PFSK-1 (cell line): Measurements from ENCODE around the gene CLEC1B.

Source experiments
- FOXP2 ChIP-seq: optimal IDR thresholded peaks from 2 replicates; pipeline ENCODE3; 2011; ENCODE audit warnings: borderline replicate concordance, control low read depth, inconsistent platforms; ENCODE audit not compliant: insufficient read depth; ENCODE audit errors: extremely low read length, extremely low read depth
- POLR2AphosphoS5 ChIP-seq: IDR thresholded peaks from 2 replicates; pipeline ENCODE4 v1.6.1; 2012; ENCODE audit warnings: low read depth, mild to moderate bottlenecking, control low read depth, low read length, moderate library complexity
- SIN3A ChIP-seq: IDR thresholded peaks from 2 replicates; pipeline ENCODE4 v1.6.1; 2012; ENCODE audit warnings: mild to moderate bottlenecking, low read length, moderate library complexity, borderline replicate concordance; ENCODE audit not compliant: insufficient read depth
- TAF1 ChIP-seq: IDR thresholded peaks from 2 replicates; pipeline ENCODE4 v1.6.1; 2012; ENCODE audit warnings: low read length, control low read depth, borderline replicate concordance; ENCODE audit not compliant: insufficient read depth
- TF ChIP-seq, protein P1 (sequence below), 2 experiments: IDR thresholded peaks; 2 replicates each; pipeline versions ENCODE4 v1.6.1 to v1.8.0; 2011 to 2012; ENCODE audit warnings: low read depth in 2 of 2, low read length in 2 of 2, control low read depth in 1 of 2, inconsistent platforms in 1 of 2, mild to moderate bottlenecking in 1 of 2, moderate library complexity in 1 of 2; ENCODE audit not compliant: insufficient read depth in 1 of 2

Gene CLEC1B

DNA sequence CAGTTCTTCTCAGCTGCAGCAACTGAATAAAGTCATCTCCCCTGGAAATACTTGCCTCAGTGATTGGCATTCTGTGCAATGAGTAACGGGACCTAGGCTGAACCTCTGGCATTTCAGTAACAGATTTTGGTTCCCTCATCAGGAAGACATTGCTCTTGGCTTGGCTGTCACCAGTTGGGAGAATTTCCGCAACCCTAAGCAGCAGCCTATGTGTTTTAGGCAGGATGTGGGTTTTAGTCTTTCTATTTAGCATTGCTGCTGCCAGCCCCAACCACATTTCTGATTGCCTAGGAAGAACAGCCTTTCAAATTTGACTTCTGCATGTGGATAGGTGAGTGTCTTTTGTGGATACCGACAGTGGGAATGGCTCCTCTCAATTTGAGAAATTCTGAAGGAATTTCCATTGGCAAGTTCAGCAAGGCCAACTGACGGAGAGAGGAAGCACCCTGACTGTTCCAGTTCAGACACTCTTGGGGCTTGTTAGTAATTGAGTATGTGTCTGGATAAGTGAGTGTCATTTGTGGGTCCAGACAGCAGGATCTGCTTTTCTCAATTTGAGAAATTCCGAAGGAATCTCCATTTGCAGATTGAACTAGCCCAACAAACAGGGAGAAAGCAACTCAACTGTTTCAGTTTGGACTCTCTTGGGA, 47.8 kb downstream of the CLEC1B start:
- TF ChIP-seq FOXP2 (no peak), SIN3A (no peak), POLR2AphosphoS5 (no peak), TAF1 (no peak)
- TF ChIP-seq, protein P1, sequence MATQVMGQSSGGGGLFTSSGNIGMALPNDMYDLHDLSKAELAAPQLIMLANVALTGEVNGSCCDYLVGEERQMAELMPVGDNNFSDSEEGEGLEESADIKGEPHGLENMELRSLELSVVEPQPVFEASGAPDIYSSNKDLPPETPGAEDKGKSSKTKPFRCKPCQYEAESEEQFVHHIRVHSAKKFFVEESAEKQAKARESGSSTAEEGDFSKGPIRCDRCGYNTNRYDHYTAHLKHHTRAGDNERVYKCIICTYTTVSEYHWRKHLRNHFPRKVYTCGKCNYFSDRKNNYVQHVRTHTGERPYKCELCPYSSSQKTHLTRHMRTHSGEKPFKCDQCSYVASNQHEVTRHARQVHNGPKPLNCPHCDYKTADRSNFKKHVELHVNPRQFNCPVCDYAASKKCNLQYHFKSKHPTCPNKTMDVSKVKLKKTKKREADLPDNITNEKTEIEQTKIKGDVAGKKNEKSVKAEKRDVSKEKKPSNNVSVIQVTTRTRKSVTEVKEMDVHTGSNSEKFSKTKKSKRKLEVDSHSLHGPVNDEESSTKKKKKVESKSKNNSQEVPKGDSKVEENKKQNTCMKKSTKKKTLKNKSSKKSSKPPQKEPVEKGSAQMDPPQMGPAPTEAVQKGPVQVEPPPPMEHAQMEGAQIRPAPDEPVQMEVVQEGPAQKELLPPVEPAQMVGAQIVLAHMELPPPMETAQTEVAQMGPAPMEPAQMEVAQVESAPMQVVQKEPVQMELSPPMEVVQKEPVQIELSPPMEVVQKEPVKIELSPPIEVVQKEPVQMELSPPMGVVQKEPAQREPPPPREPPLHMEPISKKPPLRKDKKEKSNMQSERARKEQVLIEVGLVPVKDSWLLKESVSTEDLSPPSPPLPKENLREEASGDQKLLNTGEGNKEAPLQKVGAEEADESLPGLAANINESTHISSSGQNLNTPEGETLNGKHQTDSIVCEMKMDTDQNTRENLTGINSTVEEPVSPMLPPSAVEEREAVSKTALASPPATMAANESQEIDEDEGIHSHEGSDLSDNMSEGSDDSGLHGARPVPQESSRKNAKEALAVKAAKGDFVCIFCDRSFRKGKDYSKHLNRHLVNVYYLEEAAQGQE (IDR thresholded peaks at IDR 0.05; ENCODE audit: insufficient read depth in 1 of 2, low read depth in 2 of 2, low read length in 2 of 2): no peak

DNA sequence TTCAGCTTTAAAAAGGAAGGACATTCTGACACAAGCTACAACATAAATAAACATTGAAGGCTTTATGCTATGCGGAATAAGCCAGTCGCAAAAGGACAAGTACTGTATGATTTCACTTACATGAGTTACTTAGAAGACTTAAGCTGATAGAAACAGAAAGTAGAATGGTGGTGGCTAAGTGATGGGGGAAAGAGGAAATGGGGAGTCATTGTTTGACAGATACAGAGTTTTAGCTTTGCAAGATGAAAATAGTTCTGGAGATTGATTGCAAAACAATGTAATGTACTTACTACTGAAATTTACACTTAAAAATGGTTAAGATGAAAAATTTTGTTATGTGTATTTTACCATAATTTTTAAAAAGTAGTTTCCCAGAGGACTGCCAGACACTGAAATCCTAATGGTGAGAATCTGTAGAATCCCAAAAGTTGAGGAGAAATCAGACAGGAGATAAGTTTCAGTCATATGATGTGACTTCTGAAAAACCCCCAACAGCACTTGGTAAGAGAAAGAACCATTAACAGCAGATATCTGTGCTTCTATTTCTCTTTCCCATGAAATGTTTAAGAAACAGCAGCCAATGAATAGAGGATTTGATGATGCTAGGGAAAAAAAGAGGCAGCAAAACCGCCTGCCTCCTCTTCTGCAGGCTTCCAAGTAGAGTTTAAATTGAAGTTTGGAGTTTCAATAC, 50.2 kb downstream of the CLEC1B start:
- TF ChIP-seq POLR2AphosphoS5: no peak
- no peak for TF ChIP-seq FOXP2
- TF ChIP-seq, protein P1 (IDR thresholded peaks at IDR 0.05; ENCODE audit: insufficient read depth in 1 of 2, low read depth in 2 of 2, low read length in 2 of 2): no peak
- TF ChIP-seq TAF1: no peak
- TF ChIP-seq SIN3A: no peak

DNA sequence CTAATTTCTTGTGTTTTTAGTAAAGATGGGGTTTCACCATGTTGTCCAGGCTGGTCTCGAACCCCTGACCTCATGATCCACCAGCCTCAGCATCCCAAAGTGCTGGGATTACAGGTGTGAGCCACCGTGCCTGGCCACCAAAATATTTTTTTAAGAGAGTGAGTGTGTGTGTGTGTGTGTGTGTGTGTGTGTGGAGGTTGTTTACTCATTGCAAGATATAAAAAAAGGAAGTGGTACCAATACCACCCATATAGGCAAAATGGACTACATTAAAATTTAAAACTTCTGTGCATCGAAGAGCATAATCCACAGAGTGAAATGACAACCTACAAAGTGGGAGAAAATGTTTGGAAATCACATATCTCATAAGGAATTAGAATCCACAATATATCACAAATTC, 51.2 kb downstream of the CLEC1B start:
- TF ChIP-seq FOXP2: no peak

DNA sequence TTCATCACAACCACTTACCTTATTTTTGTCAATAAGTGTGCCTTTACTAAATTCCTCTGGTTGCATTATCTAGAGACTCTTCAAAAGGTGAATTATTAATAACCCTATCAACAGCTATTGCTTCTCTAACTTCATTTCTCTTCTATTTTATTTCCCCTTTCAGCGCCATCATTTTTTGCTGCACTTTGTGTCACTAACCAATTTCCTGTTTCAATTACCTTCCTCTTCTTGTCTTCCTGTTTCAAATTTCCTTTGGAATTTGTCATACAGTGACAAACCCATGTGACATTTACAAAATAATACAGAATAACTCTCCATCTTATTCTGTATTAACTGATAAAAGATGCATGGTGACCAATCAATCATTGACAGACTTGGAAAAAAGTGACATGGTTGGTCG, 54.5 kb downstream of the CLEC1B start:
- no peak for TF ChIP-seq FOXP2
- TF ChIP-seq, protein P1 (IDR thresholded peaks at IDR 0.05; ENCODE audit: insufficient read depth in 1 of 2, low read depth in 2 of 2, low read length in 2 of 2): no peak
- no peak for TF ChIP-seq POLR2AphosphoS5
- no peak for TF ChIP-seq SIN3A
- no peak for TF ChIP-seq TAF1

DNA sequence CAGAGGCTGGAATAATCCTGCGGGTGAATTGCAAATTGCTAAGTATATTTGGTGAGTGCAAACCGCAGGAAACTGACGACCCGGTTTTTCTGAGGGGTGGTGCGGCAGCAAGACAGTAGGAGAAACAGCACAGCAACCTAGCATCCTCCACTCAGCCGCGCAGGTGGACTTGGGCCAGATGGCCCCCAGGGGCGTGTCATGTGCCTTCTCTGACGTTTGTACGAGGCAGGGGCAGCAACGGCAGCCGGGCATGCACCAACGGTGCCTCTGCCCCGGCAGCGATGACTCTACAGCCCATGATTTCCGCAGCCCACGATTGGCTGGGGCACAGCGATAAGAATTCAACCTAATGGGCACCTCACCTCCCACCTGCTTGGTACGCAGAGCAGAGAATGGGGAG, 55.7 kb downstream of the CLEC1B start:
- TF ChIP-seq, protein P1 (IDR thresholded peaks at IDR 0.05; ENCODE audit: insufficient read depth in 1 of 2, low read depth in 2 of 2, low read length in 2 of 2): no peak
